GM21423 (cell line): Measurements from ENCODE around the gene CFAP65.

Source experiments
- ATAC-seq: cut with Tn5 transposase; IDR thresholded peaks from one replicate; pipeline ENCODE4 v1.9.1; 2021; ENCODE audit warnings: mild to moderate bottlenecking, moderate library complexity; ENCODE audit not compliant: unreplicated experiment

The CFAP65 gene

GRCh38 chr2:219017201-219017931 is 23.9 kb downstream of the CFAP65 start:
- no peak for ATAC-seq

GRCh38 chr2:219016721-219017120 is 24.6 kb downstream of the CFAP65 start:
- ATAC-seq: no peak

GRCh38 chr2:219010873-219011272 is 30.4 kb downstream of the CFAP65 start:
- no peak for ATAC-seq

GRCh38 chr2:219010162-219010756 is 31.1 kb downstream of the CFAP65 start:
- ATAC-seq: no peak

- ATAC-seq: no peak
Measured at GRCh38 chr2:219009294-219009693, 32.0 kb downstream of the CFAP65 start.

GRCh38 chr2:219003979-219004378 is 37.3 kb downstream of the CFAP65 start:
- no peak for ATAC-seq

GRCh38 chr2:219003267-219003634 is 38.1 kb downstream of the CFAP65 start:
- no peak for ATAC-seq

GRCh38 chr2:219002395-219003266 is 38.7 kb downstream of the CFAP65 start:
- ATAC-seq: no peak

- ATAC-seq: no peak
Measured at GRCh38 chr2:219001577-219002394, 39.5 kb downstream of the CFAP65 start.

- no peak for ATAC-seq
Measured at GRCh38 chr2:219001100-219001576, 40.2 kb downstream of the CFAP65 start.

- no peak for ATAC-seq
Measured at GRCh38 chr2:219000569-219000960, 40.8 kb downstream of the CFAP65 start.

- ATAC-seq: no peak
Measured at GRCh38 chr2:218999881-219000568, 41.3 kb downstream of the CFAP65 start.

- ATAC-seq: no peak
Measured at GRCh38 chr2:218999021-218999880, 42.1 kb downstream of the CFAP65 start.

GRCh38 chr2:218998414-218999002 is 42.8 kb downstream of the CFAP65 start:
- ATAC-seq: no peak

- no peak for ATAC-seq
Measured at GRCh38 chr2:218997731-218998130, 43.6 kb downstream of the CFAP65 start.

GRCh38 chr2:218996937-218997336 is 44.4 kb downstream of the CFAP65 start:
- no peak for ATAC-seq

- ATAC-seq: no peak
Measured at GRCh38 chr2:218995972-218996711, 45.2 kb downstream of the CFAP65 start.

GRCh38 chr2:218995561-218995960 is 45.8 kb downstream of the CFAP65 start:
- no peak for ATAC-seq
